Osteoblast (primary cell): ENCODE data around the gene EEA1. TPM values are rescaled to one million over a fixed set of nuclear protein-coding genes. Genes with fewer than 3 reads are reported as not detected.

ENCODE experiments used
- DNase-seq: peaks from one replicate; pipeline ENCODE4 v3.0.0; 2011; ENCODE audit warnings: low spot score, mixed read lengths; ENCODE audit not compliant: insufficient read length; ENCODE audit errors: missing footprints
- H2AFZ ChIP-seq: 2 replicates; pipeline ENCODE4 v1.6.0; 2011; ENCODE audit warnings: mild to moderate bottlenecking, low read length
- H3K27ac ChIP-seq: 2 replicates; pipeline ENCODE4 v1.5.1; 2011; ENCODE audit warnings: mild to moderate bottlenecking, low read depth, low read length, moderate library complexity
- H3K27me3 ChIP-seq: 2 replicates; pipeline ENCODE4 v1.6.0; 2012; ENCODE audit warnings: mild to moderate bottlenecking, control low read depth, inconsistent platforms, low read length, moderate library complexity; ENCODE audit not compliant: insufficient read depth
- H3K36me3 ChIP-seq: 2 replicates; pipeline ENCODE4 v1.5.1; 2011; ENCODE audit warnings: mild to moderate bottlenecking, low read length, control low read depth, moderate library complexity; ENCODE audit not compliant: insufficient read depth
- H3K4me1 ChIP-seq: 2 replicates; pipeline ENCODE4 v1.5.1; 2011; ENCODE audit warnings: mild to moderate bottlenecking, low read length, control low read depth, moderate library complexity; ENCODE audit not compliant: insufficient read depth
- H3K4me2 ChIP-seq: 2 replicates; pipeline ENCODE4 v1.6.0; 2011; ENCODE audit warnings: mild to moderate bottlenecking, low read length; ENCODE audit not compliant: insufficient read depth
- H3K4me3 ChIP-seq: fragments of 200-600 bp; sonication (generic); 3 replicates; pipeline ENCODE4 v1.5.1; 2012; ENCODE audit warnings: mild to moderate bottlenecking, low read length, inconsistent platforms; ENCODE audit not compliant: insufficient read depth
- H3K79me2 ChIP-seq: 2 replicates; pipeline ENCODE4 v1.6.0; 2012; ENCODE audit warnings: mild to moderate bottlenecking, low read length, control low read depth, inconsistent platforms; ENCODE audit not compliant: insufficient read depth
- H3K9me3 ChIP-seq: 2 replicates; pipeline ENCODE4 v1.5.1; 2011; ENCODE audit warnings: low read depth, low read length, control low read depth
- H4K20me1 ChIP-seq: 2 replicates; pipeline ENCODE4 v1.6.0; 2012; ENCODE audit warnings: mild to moderate bottlenecking, low read length, control low read depth; ENCODE audit not compliant: insufficient read depth
- total RNA-seq: library from RNA; depleted of rRNA; stranded (reverse); fragments of >200 nt; gene quantifications from 2 replicates; pipeline ENCODE4 v1.2.3, GENCODE V29; 2012
- TF ChIP-seq, protein P1 (sequence below): IDR thresholded peaks from 2 replicates; pipeline ENCODE4 v1.5.1; 2011; ENCODE audit warnings: mild to moderate bottlenecking, low read depth, low read length, moderate library complexity; ENCODE audit errors: extremely low read depth

The EEA1 gene
- total RNA-seq, 1 donor = 32.9 TPM

DNA sequence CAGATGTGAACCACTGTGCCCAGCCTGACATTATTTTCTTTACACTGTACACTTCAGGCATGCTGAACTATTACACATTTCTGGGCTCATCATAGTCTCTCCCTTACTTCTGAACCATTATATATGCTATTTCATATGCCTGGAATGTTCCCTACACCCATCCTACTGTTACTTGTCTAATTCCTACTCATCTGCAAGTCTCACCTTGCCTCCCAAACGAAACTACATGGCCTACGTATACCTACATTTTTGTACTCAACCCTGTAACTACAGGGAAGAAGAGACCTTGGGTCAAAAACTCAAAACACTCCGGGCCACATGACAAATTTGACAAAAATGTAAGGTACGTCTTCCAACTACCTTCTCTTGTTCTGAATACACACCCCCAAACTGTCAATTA, 9.5 kb upstream of the EEA1 start:
- Histone ChIP-seq H3K4me3 (no peak overlapping the region), H3K4me2 (no peak overlapping the region), H3K9me3 (no peaks in the 10 kb centered on the region), H4K20me1 (no peaks in the 10 kb centered on the region), H2AFZ (no peak overlapping the region), H3K4me1 (peaks cover 13% of the 10 kb centered on the region), H3K79me2 (no peaks in the 10 kb centered on the region), H3K27me3 (no peaks in the 10 kb centered on the region), H3K36me3 (no peaks in the 10 kb centered on the region), H3K27ac (no peak overlapping the region)
- no peak for DNase-seq
- TF ChIP-seq, protein P1, sequence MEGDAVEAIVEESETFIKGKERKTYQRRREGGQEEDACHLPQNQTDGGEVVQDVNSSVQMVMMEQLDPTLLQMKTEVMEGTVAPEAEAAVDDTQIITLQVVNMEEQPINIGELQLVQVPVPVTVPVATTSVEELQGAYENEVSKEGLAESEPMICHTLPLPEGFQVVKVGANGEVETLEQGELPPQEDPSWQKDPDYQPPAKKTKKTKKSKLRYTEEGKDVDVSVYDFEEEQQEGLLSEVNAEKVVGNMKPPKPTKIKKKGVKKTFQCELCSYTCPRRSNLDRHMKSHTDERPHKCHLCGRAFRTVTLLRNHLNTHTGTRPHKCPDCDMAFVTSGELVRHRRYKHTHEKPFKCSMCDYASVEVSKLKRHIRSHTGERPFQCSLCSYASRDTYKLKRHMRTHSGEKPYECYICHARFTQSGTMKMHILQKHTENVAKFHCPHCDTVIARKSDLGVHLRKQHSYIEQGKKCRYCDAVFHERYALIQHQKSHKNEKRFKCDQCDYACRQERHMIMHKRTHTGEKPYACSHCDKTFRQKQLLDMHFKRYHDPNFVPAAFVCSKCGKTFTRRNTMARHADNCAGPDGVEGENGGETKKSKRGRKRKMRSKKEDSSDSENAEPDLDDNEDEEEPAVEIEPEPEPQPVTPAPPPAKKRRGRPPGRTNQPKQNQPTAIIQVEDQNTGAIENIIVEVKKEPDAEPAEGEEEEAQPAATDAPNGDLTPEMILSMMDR = no peak

DNA sequence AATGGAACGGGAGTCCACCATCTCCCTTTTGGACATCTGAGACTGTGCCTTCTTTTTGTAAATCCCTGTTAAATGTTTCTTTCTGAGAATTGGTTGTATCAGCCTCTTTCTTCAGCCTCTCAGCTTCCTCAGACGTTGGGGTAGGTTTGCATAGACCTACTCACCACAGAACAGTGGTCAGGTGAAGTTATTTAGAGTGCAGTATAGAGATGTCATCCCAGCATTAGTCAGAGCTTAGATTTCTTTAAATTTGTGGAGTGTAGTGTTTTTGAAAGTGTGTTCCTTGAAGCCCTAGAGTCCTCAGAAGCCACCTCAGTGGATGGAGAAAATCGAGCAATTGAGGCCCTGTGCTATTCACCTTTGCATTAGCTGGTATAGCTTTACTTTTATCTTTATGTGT, 8.9 kb upstream of the EEA1 start:
- Histone ChIP-seq H3K4me1 (peaks cover 7% of the 10 kb centered on the region), H3K36me3 (no peaks in the 10 kb centered on the region), H2AFZ (no peak overlapping the region), H3K9me3 (no peaks in the 10 kb centered on the region), H4K20me1 (no peaks in the 10 kb centered on the region), H3K4me2 (no peak overlapping the region), H3K27me3 (no peaks in the 10 kb centered on the region), H3K4me3 (no peak overlapping the region), H3K79me2 (no peaks in the 10 kb centered on the region), H3K27ac (no peak overlapping the region)
- DNase-seq = no peak
- TF ChIP-seq, protein P1 = no peak

DNA sequence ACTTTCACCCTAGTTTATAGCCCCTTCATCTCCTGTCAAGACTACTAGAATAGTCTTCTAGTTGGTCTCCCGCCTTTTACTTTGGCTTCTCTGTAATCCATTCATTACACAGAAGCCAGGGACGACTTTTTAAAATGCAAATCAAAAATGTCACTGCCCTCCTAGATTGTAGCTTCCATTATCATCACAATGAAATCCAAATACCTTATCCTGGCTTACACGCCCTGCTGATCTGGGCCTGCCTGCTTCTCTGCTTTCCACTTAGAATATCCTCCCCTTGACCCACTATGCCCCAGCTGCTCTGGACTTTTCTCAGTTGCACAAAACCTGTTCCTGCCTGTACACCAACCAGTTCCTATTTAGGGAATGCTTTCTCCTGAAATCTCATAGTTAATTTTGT, 4.5 kb upstream of the EEA1 start:
- H3K27ac ChIP-seq = no peak overlapping the region
- H3K4me2 ChIP-seq = no peak overlapping the region
- H3K27me3 ChIP-seq = no peaks in the 10 kb centered on the region
- no peaks in the 10 kb centered on the region for H3K36me3 ChIP-seq
- DNase-seq = no peak
- no peak overlapping the region for H3K4me3 ChIP-seq
- no peaks in the 10 kb centered on the region for H4K20me1 ChIP-seq
- no peaks in the 10 kb centered on the region for H3K9me3 ChIP-seq
- H3K4me1 ChIP-seq = peaks cover 12% of the 10 kb centered on the region
- H3K79me2 ChIP-seq = no peaks in the 10 kb centered on the region
- no peak overlapping the region for H2AFZ ChIP-seq
- TF ChIP-seq, protein P1 = no peak

DNA sequence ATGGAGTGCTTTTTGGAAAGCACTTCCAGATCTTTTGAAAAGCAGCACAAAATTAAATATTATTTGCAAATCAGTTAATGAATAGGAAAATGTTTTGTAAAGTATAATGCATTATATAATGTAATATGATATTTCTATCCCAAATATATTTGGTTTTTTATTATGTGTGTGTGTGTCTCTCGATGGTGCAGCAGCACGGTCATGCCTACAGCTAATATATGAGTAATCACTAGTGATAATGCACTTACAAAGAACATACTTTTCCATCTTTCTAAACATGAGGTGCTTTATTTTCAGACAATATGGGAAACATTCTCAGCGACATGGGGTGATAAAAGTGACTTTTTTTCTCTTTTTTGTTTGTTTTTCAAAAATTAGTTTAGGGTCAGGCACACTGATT, 1.3 kb upstream of the EEA1 start:
- peaks cover 22% of the 10 kb centered on the region for H3K79me2 ChIP-seq
- DNase-seq = peak; percentile 43
- no peaks in the 10 kb centered on the region for H3K36me3 ChIP-seq
- H3K27me3 ChIP-seq = no peaks in the 10 kb centered on the region
- H4K20me1 ChIP-seq = peaks cover 4% of the 10 kb centered on the region
- peak overlapping the region; percentile 92 for H3K4me3 ChIP-seq
- H2AFZ ChIP-seq = no peak overlapping the region
- peaks cover 27% of the 10 kb centered on the region for H3K4me1 ChIP-seq
- peak overlapping the region; percentile 86 for H3K4me2 ChIP-seq
- H3K9me3 ChIP-seq = no peaks in the 10 kb centered on the region
- H3K27ac ChIP-seq = peak overlapping the region; percentile 87
- TF ChIP-seq, protein P1 = no peak
